GM23248 (cell line): Measurements from ENCODE around the gene EIF3A. TPM values are rescaled to one million over a fixed set of nuclear protein-coding genes. Genes with fewer than 3 reads are reported as not detected.
"Not testable (repeated sequence)": the region's sequence is repeated elsewhere in the genome, so short reads cannot be mapped to it uniquely, and the experiment has no call there.

Experiments
- DNase-seq: peaks from one replicate; pipeline ENCODE4 v3.0.0-alpha.2; 2015
- H2AFZ ChIP-seq: fragments of 200-600 bp; sonication (generic); 2 replicates; pipeline ENCODE4 v1.6.1; 2016; ENCODE audit warnings: antibody characterized with exemption
- H3F3A ChIP-seq: fragments of 200-600 bp; sonication (generic); 2 replicates; pipeline ENCODE4 v1.6.1; 2016; ENCODE audit warnings: mild to moderate bottlenecking, antibody characterized with exemption, mixed run types; ENCODE audit not compliant: insufficient read depth
- H3K27ac ChIP-seq: fragments of 200-600 bp; sonication (generic); 2 replicates; pipeline ENCODE4 v1.5.1; 2016; ENCODE audit warnings: mild to moderate bottlenecking
- H3K27me3 ChIP-seq: fragments of 200-600 bp; sonication (generic); replicated peaks from 2 replicates; pipeline ENCODE4 v1.6.1; 2016; ENCODE audit warnings: mild to moderate bottlenecking; ENCODE audit not compliant: insufficient read depth
- H3K36me3 ChIP-seq: fragments of 200-600 bp; sonication (generic); 2 replicates; pipeline ENCODE4 v1.6.1; 2016; ENCODE audit warnings: low read depth, mild to moderate bottlenecking
- H3K4me1 ChIP-seq: fragments of 200-600 bp; sonication (generic); 2 replicates; pipeline ENCODE4 v1.6.1; 2016; ENCODE audit warnings: mild to moderate bottlenecking; ENCODE audit not compliant: insufficient read depth
- H3K4me2 ChIP-seq: fragments of 200-600 bp; sonication (generic); one replicate; pipeline ENCODE4 v1.6.1; 2016; ENCODE audit warnings: mild to moderate bottlenecking; ENCODE audit not compliant: unreplicated experiment
- H3K4me3 ChIP-seq: fragments of 200-600 bp; sonication (generic); 2 replicates; pipeline ENCODE4 v1.5.1; 2016; ENCODE audit warnings: mild to moderate bottlenecking
- H3K79me2 ChIP-seq: fragments of 200-600 bp; sonication (generic); 2 replicates; pipeline ENCODE4 v1.6.1; 2016; ENCODE audit warnings: mild to moderate bottlenecking; ENCODE audit not compliant: insufficient read depth
- H3K9ac ChIP-seq: fragments of 200-600 bp; sonication (generic); 2 replicates; pipeline ENCODE4 v1.6.1; 2016; ENCODE audit warnings: mild to moderate bottlenecking
- H3K9me2 ChIP-seq: fragments of 200-600 bp; sonication (generic); 2 replicates; pipeline ENCODE4 v1.6.1; 2016; ENCODE audit warnings: mixed run types, mild to moderate bottlenecking, moderate library complexity; ENCODE audit not compliant: insufficient read depth
- H3K9me3 ChIP-seq: fragments of 200-600 bp; sonication (generic); one replicate; pipeline ENCODE4 v1.6.1; 2017; ENCODE audit warnings: low read depth
- H4K20me1 ChIP-seq: fragments of 200-600 bp; sonication (generic); 2 replicates; pipeline ENCODE4 v1.6.0; 2016; ENCODE audit not compliant: insufficient read depth
- EZH2 ChIP-seq: fragments of 200-600 bp; sonication (generic); IDR thresholded peaks from 2 replicates; pipeline ENCODE4 v1.6.1; 2018; ENCODE audit warnings: antibody characterized with exemption, mild to moderate bottlenecking; ENCODE audit not compliant: insufficient read depth, poor library complexity, severe bottlenecking
- EZH2phosphoT487 ChIP-seq: fragments of 200-600 bp; sonication (generic); IDR thresholded peaks from 2 replicates; pipeline ENCODE4 v1.6.1; 2018; ENCODE audit warnings: antibody characterized with exemption, moderate library complexity, mild to moderate bottlenecking, low read depth; ENCODE audit not compliant: insufficient read depth
- WGBS, 2 experiments: methylation state at CpG; one replicate each; pipeline ENCODE4 v1.1.6; 2015 to 2017; ENCODE audit warnings: low lambda C conversion rate in 2 of 2, low coverage in 1 of 2; ENCODE audit errors: missing lambda C conversion rate in 2 of 2; 5-methylcytosine and 5-hydroxymethylcytosine counted together
- in situ Hi-C: fragments of 300-500 bp; cut with MboI; formaldehyde crosslinking; loops from 2 replicates; pipeline ENCODE4 v1.15.0; 2020
- polyA plus RNA-seq: library from polyadenylated mRNA; unstranded; fragments of >200 nt; fragmentation: Nextera tagmentation; extraction: Ambion mirVana; gene quantifications from 2 replicates; pipeline ENCODE4 v1.2.1, GENCODE V29; 2016
- total RNA-seq: library from RNA; depleted of rRNA; stranded (reverse); fragments of >200 nt; shearing (Covaris generic); gene quantifications from 2 replicates; pipeline ENCODE4 v1.2.3, GENCODE V29; 2014

The EIF3A gene
- total and polyA plus RNA-seq, 2 experiments from 2014 or later, result 74.5 to 91.3 TPM

- Histone ChIP-seq H3K36me3 (peaks cover 6% of the 10 kb centered on the region; the same call in 1 of the 2 replicates), H3K9me2 (no peaks in the 10 kb centered on the region), H3F3A (peaks cover 7% of the 10 kb centered on the region; the same call in 1 of the 2 replicates), H3K4me2 (no peak overlapping the region), H3K4me3 (no peak overlapping the region), H4K20me1 (no peaks in the 10 kb centered on the region), H2AFZ (peak overlapping the region; percentile 59; the same call in 1 of the 2 replicates), H3K79me2 (peaks cover 36% of the 10 kb centered on the region), H3K9me3 (no peaks in the 10 kb centered on the region), H3K27ac (no peak overlapping the region), H3K9ac (no peak overlapping the region), H3K4me1 (peaks cover 23% of the 10 kb centered on the region), H3K27me3 (no peaks in the 10 kb centered on the region)
- in situ Hi-C loops, result no loop called here
- DNase-seq, result no peak
- 49 to 57% methylated on average over 11 to 12 of the region's 12 CpGs for WGBS, 2 experiments
- TF ChIP-seq EZH2 (no peak), EZH2phosphoT487 (no peak)
These were observed 22.8 kb upstream of the EIF3A start for GRCh38 chr10:119103241-119103902.

GRCh38 chr10:119101366-119102098 is 20.9 kb upstream of the EIF3A start:
- H3K27me3 ChIP-seq, result no peaks in the 10 kb centered on the region
- in situ Hi-C loops, result no loop called here
- no peaks in the 10 kb centered on the region for H4K20me1 ChIP-seq
- 59 to 64% methylated on average over 10 of the region's 10 CpGs for WGBS, 2 experiments
- no peaks in the 10 kb centered on the region for H3K9me3 ChIP-seq
- H3K36me3 ChIP-seq, result no peaks in the 10 kb centered on the region
- no peak for DNase-seq
- peak overlapping the region; percentile 49; the same call in 1 of the 2 replicates for H3K27ac ChIP-seq
- no peaks in the 10 kb centered on the region for H3K9me2 ChIP-seq
- H3K79me2 ChIP-seq, result peaks cover 20% of the 10 kb centered on the region
- no peak overlapping the region for H3K9ac ChIP-seq
- H3K4me3 ChIP-seq, result no peak overlapping the region
- 0 out of 2 replicates have a peak overlapping the region, but pooled peaks have one; percentile 61 for H2AFZ ChIP-seq
- H3F3A ChIP-seq, result peaks cover 7% of the 10 kb centered on the region; the same call in 1 of the 2 replicates
- peaks cover 23% of the 10 kb centered on the region for H3K4me1 ChIP-seq
- no peak overlapping the region for H3K4me2 ChIP-seq
- TF ChIP-seq EZH2 (no peak), EZH2phosphoT487 (no peak)

- Histone ChIP-seq H3K4me3 (no peak overlapping the region), H3K9me3 (no peaks in the 10 kb centered on the region), H3K27ac (peak overlapping the region; percentile 49), H2AFZ (peak overlapping the region; percentile 61), H3K9ac (peak overlapping the region; percentile 44; the same call in 1 of the 2 replicates), H3K9me2 (no peaks in the 10 kb centered on the region), H3K36me3 (no peaks in the 10 kb centered on the region), H3K4me2 (no peak overlapping the region), H3K79me2 (peaks cover 11% of the 10 kb centered on the region), H3F3A (peaks cover 7% of the 10 kb centered on the region; the same call in 1 of the 2 replicates), H3K4me1 (peaks cover 18% of the 10 kb centered on the region), H3K27me3 (no peaks in the 10 kb centered on the region), H4K20me1 (no peaks in the 10 kb centered on the region)
- no peak for TF ChIP-seq EZH2
- no peak for TF ChIP-seq EZH2phosphoT487
- in situ Hi-C loops, result no loop called here
- 61 to 68% methylated on average over 3 of the region's 3 CpGs for WGBS, 2 experiments
- DNase-seq, result peak; percentile 59
These were observed 20.0 kb upstream of the EIF3A start for GRCh38 chr10:119100434-119101238.

- Histone ChIP-seq H3K9me3 (no peaks in the 10 kb centered on the region), H3K9ac (no peak overlapping the region), H3K79me2 (no peaks in the 10 kb centered on the region), H3K27me3 (no peaks in the 10 kb centered on the region), H3F3A (peaks cover 7% of the 10 kb centered on the region; the same call in 1 of the 2 replicates), H3K36me3 (no peaks in the 10 kb centered on the region), H4K20me1 (no peaks in the 10 kb centered on the region), H3K4me3 (no peak overlapping the region), H3K4me1 (peaks cover 10% of the 10 kb centered on the region; the same call in 1 of the 2 replicates), H3K4me2 (no peak overlapping the region), H3K9me2 (no peaks in the 10 kb centered on the region), H2AFZ (no peak overlapping the region), H3K27ac (no peak overlapping the region)
- DNase-seq, result no peak
- in situ Hi-C loops, result no loop called here
- no peak for TF ChIP-seq EZH2
- no peak for TF ChIP-seq EZH2phosphoT487
- 84 to 86% methylated on average over 3 of the region's 3 CpGs for WGBS, 2 experiments
These were observed 18.0 kb upstream of the EIF3A start for GRCh38 chr10:119098576-119098975.

- H3K4me3 ChIP-seq, H3K9me3 ChIP-seq, H3K79me2 ChIP-seq, H3K9me2 ChIP-seq, H3K36me3 ChIP-seq, H3K4me2 ChIP-seq, H2AFZ ChIP-seq, H3F3A ChIP-seq, in situ Hi-C loops, H3K27me3 ChIP-seq, DNase-seq, H3K9ac ChIP-seq, H3K27ac ChIP-seq, H4K20me1 ChIP-seq: not testable (repeated sequence)
- H3K4me1 ChIP-seq, result peaks cover 10% of the 10 kb centered on the region; the same call in 1 of the 2 replicates
- 89 to 95% methylated on average over 12 of the region's 12 CpGs for WGBS, 2 experiments
These were observed 16.2 kb upstream of the EIF3A start for GRCh38 chr10:119096641-119097415.
